Activated CD4-positive, alpha-beta T cell treated with anti-CD3 and anti-CD28 coated beads, Interleukin-2, amount 50 U/mL, for 48 hours (primary cell): Measurements from ENCODE around the gene MVB12A.

ENCODE experiments used
- DNase-seq, 2 experiments: peaks; one replicate each; pipeline ENCODE4 v3.0.0-alpha.2; 2020

The MVB12A gene

DNA sequence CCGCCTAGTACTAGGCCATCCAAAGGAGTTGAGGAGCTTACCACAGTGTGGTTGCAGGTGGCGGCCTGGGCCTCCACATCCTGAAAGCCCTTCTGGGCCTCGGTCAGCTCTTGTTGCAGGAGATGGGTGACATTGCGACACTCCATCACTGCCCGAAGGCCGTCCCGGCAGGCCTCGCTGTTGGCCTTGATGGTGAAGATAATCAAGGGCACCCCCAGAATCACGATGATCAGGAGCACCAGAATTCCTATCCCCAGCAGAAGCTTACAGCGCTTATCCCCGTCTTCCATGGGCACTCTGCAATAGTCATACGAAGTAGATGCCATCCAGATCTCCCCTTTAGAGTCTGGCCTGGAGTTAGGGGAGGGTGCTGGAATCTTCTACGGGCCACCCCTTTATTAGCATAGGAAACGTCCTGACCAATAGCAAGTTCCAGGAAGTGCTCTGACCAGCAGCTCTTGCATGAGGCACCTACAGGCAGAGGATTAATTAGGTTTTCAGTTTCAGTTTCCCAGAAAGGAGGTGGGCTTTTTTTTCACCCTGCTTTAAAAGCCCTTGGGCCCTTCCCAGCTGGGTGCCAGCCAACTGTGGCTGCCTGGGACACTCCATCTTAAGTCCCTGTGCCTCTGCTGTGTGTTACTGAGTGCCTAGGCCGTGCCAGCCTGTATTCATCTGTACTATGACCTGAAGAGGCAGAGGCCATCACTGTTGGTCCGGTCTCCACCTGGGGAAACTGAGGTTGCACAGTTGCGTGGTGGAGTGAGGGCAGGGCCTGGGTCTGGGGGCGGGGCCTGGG is 14.4 kb upstream of the MVB12A start, which contains the start of gene BST2:
Gene BST2, minus strand, starts transcription at position 381 of the 796 bp plus-strand sequence. Its CDS starts 55 bp downstream, at position 326.
- peak; percentile 53 to 59 for DNase-seq

DNA sequence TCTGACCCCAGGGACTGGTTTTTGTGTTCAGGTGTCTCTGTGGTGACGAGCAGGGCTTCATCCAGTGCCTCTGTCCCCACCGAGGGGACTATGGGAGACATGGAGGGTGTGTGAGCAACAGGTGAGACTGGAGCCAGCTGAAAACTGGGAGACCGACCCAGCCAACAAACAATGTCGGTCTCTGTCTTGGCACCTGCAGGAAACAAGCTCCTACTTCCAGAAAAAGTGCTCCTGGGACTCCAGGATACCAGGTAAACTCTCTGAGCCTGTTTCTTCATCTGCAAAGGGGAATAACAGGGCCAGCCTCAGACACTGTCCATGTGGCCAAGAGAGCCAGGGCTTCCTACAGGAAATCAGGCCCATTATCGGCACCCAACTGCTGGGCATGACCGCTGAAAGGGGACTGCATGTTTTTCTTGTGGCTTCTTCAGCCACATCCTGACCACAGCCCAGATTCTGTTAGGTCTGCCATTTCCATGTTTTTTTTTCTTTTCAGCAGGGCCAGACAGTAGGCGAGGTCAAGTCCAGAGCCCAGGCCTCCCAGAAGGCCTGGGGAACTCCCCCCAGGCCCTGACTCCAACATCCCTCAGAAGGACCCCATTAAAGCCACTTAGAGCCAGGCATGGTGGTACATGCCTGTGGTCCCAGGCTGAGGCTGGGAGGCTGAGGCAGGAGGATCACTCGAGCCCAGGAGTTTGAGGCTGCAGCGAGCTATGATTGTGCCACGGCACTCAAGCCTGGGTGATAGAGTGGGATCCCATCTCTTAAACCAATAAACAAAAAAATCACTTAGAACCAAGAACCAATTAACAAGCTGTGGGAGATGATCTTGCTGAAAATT is 13.6 kb upstream of the MVB12A start:
- DNase-seq: peak; percentile 44 to 45

GRCh38 chr19:17406887-17407196 is 13.0 kb upstream of the MVB12A start:
- DNase-seq: no peak

DNA sequence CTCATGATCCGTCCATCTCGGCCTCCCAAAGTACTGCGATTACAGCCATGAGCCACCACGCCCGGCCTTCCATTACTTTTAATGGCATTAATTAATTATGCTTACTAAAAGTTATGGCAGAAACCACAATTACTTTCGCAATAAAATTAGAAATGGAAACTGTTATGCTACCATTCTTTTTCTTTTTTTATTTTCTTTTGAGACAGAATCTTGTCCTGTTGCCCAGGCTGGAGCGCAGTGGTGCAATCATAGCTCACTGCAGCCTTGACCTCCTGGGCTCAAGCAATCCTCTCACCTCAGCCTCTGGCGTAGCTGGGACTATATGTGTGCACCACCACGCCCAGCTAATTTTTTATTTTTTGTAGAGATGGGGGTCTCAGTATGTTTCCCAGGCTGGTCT is 9.9 kb upstream of the MVB12A start:
- no peak for DNase-seq

DNA sequence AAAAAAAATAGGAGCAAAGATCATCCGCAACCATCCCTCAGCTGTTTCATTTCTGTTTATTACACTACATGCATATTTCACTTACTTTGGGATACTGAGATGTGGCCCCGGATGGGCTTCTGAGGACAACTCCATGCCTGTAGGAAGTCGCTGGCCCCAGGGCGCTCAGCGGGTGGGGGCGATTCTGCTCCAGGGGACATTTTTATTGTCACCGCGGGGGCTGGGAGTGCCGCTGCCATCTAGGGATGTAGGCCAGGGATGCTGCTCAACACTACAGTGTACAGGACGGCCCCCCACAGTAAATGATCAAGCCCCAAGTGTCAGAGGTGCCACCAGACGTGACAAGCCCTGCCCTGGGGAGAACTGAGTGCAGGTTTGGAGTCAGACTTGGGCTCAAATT is 8.0 kb upstream of the MVB12A start:
- no peak for DNase-seq

- no peak for DNase-seq
These were observed 5.8 kb upstream of the MVB12A start for GRCh38 chr19:17414097-17414496.

- no peak for DNase-seq
These were observed 4.7 kb upstream of the MVB12A start for GRCh38 chr19:17415121-17415520.

DNA sequence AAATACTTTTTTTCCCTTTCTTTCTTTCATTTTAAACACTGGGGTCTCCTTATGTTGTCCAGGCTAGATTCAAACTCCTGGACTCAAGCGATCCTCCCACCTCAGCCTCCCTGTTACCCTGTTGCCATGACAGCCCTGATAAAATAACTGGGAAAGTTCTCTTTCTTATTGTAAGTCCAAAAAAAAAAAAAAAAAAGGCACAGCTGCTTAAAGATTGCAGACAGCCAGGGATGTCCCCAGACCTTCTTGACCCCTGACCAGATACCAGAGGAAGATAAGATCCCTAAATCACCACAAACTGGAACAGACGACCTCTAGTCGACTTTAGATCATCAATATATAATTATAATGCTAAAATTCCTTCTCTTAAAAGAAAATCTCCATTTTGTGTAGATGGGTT is 1.1 kb upstream of the MVB12A start:
- no peak for DNase-seq

DNA sequence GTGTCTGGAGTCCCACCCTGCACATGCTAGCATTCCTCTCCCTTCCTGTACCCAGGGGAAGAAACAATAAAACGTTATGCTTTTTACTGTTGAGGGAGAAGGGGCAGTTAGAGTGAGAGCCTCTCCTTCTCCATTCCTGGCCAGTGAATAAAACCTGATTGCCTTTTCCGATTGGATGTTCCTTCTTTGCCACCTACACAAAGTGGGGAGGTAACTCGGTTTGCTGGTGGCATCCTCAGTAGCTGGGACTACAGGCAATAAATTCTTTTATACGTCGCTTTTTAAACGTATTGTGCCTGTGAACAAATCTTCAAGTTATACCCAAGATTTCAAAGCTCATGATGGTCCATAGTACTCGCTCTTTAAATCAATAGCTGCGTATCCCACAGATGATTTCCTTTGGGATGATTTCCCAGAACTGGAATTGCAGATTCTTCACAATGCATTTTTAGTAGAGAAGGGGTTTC is 660 bp upstream of the MVB12A start:
- no peak for DNase-seq

DNA sequence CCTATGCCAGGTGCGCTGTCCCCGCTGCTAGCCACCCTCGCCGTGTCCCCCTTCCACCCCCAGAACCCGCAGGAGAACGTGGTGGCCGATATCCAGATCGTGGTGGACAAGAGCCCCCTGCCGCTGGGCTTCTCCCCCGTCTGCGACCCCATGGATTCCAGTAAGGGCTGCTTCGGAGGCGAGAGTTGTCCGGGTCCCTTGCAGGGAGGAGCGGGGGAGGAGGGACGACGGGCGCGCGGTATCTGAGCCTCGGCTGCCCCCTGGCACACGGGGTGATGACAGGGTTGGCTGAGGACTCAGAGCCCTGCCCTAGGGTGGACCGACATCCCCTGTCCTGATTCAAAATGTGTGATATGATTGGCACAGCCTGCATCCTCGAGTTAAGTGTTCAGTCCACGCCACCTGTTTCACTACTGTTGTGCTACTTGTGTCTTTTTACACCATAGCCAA is 653 bp downstream of the MVB12A start:
- DNase-seq: peak; percentile 46 to 50

- DNase-seq: no peak
These were observed 2.1 kb downstream of the MVB12A start for GRCh38 chr19:17421942-17422341.

GRCh38 chr19:17423429-17424208 is 3.8 kb downstream of the MVB12A start:
- DNase-seq: no peak

DNA sequence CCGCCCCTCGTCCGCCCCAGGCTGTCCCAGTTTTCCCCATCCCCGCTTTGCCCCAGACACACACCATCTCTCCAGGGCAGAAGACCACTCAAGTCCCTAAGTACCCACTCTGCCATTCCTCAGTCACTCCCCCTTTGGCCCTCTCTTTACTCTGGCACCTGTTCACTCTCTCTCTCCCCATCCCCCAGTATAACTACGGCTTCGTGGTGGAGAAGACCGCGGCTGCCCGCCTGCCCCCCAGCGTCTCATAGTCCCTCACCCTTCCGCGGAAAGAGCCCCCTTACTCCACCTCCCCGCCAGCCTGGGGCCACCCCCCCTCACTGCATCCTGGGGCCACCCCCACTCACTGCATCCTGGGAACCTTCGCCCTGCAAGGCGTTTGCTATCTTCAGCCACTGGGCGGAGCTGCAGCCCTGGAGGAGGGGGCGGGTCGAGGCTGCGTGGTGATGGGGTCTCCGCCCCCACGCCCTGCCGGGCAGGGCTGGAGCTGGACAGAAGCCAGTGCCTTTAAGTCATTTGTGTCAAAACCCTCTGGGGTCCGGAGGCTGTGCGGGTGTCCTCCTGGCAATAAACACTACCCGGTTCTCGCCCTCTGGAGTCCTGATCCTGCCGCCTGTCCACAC is 5.0 kb downstream of the MVB12A start:
- peak; percentile 43 to 48 for DNase-seq

DNA sequence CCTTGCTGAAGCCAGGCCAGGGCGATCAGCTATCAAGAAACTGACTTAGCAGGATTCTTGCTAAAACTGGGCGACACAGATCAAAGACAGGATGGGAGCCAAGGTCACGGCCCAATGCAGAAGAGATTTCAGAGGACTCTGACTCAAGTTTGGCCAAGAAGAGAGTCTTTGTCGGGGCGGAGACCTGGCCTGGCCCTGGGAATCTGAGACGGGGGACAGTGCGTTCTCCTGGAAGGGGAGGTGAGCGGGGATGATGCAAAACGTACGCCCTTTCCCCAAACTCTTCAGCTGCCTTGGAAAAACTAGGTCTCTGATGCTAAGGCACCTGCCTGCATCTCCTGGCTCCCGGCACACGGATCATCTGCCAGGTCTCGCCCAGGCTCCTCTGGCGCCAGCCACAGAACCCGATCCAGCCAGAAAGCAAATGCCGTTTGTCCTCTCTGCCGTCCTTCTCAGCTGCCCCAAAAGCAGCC is 9.8 kb downstream of the MVB12A start:
- DNase-seq: no peak

DNA sequence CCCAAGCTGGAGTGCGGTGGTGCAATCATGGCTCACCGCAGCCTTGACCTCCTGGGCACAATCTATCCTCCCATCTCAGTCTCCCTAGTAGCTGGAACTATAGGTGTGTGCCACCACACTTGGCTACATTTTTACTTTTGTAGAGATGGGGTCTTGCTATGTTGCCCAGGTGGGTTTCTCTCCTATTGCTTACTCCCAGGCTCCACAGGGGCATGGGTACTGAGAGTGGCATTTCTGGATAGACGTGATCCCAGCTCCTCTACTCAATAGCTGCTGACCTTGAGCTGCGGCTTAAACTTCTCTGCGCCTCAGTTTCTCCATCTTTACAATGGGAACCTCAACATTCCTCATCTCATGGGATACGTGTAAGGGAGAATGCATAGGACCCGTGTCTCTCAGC is 11.6 kb downstream of the MVB12A start:
- no peak for DNase-seq

- DNase-seq: no peak
These were observed 15.4 kb downstream of the MVB12A start for GRCh38 chr19:17435218-17435617.

DNA sequence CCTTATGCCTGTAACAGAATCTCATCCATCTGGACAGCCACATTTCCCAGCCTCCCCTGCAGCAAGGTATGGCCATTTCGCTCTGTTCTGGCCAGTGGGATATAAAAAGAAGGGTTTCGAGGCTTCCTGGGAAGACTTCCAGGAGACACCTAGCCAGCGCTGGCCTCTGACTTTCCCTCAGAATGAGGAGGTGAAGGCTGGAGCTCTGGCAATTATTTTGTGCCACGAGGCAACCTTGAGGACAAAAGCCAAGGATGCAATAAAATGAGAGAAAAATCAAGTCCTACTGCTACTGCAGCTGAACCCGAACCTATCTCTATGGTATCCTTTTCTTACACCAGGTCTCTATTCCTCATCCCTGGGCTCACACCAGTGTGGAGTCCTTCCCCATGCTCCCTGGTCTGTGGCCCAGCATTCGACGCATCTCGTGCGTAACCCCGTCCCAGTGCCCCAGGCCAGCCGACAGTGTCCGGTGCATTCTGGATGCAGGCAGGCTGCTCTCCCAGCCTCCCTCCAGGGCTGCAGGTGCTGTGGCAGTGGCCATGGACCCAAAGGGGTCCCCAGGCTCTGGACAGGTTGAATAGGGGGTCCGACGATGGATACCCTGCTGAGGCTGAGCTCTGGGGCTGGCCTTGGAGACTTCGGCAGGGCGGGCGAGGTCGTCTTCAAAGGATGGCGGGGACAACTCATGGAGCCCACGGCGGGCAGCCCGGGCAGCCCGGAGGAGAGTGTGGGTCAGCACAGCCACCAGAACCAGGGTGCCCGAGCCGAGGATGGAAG is 16.4 kb downstream of the MVB12A start:
- no peak for DNase-seq

DNA sequence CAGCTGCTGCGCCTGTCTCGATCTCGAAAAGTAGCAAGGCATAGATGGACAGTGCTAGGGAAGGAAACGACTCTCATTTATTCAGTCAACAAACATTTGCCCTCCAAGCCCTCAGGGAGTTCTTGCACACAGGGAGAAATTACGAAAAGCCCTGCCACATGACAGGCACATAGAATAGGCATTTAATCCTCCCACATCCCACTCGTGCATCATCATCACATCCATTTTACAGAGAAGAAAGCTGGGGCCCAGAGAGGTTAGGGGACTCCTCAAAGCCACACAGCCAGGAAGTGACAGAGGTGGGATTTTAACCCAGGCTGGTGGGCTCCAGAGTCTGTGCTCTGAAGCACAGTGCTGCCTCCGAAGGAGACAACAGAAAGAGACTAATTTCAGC is 17.0 kb downstream of the MVB12A start:
- DNase-seq: no peak

DNA sequence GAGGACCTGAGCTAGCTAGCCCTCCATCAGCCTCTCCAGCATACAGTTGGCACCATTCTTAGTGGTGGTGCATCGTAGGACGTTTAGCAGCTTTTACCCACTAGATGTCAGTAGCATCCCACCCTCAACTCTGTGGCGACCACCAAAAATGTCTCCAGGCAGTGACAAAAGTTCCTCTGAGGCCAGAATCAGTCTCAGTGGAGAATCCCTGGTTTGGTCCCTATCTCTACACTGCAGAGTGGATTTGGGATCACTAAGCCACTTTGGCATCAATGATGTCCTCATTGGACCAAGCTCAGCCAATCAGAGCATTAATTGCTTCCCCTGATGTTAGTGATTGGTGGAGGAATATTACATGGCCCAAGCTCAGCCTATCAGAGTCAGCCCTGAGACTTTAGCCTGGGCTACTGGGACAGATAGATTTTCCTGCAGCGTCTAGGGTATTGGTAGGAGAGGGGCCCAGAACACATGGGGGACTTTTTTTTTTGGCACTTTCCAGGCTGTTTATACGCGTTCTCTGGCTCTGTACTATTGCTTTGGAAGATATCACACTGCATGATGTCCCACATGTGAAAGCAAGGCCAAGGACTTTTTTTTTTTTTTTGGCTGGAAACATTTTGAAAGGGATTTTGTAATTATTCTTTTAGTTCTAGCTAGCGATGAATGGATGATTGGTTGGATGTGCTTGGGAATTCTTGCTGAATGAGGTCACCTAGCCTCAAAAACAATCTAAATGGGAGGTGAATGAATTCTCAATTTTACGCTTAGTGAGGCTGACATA is 21.6 kb downstream of the MVB12A start:
- DNase-seq: no peak

DNA sequence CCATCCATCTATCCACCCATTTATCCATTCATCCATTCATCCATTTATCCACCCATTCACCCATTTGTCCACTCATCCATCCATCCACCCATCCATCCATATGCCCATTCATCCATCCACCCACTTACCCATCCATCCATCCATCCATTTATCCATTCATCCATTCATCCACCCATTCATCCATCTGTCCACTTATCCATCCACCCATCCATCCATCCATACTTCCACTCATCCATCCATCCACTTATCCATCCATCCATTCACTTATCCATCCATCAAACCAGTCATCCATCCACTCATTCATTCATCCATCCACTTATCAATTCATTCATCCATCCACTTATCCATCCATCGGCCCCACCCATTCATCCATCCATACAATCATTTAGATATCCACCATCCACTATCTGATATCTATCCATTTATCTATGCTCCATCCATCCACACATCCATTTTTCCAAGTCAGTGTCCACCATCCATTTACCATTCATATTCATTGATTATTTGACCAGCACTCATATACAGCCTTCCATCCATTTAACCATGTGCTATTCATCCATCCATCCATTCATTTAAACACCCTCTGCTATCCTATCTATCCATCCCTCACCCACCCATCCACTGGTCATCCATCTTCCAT is 25.8 kb downstream of the MVB12A start:
- DNase-seq: no peak
